Endothelial cell of umbilical vein (primary cell): Measurements from ENCODE around the gene IGLON5. TPM values are rescaled to one million over a fixed set of nuclear protein-coding genes. Genes with fewer than 3 reads are reported as not detected.

ENCODE experiments used
- BruUV-seq: library from RNA; stranded (reverse); fragments of 400-500 nt; replicated peaks from 2 replicates; lab custom pipeline; 2021; lab: Mats Ljungman, UMichigan
- CTCF ChIA-PET: fragments of 300-600, 350-600 bp; sonication (Branson Sonifier 250); formaldehyde crosslinking; loops from one replicate; lab custom pipeline; 2021; ENCODE audit warnings: antibody characterized with exemption, inconsistent platforms; lab: Charles Lee
- POLR2A ChIA-PET: fragments of 300-600, 350-600 bp; sonication (Branson Sonifier 250); formaldehyde crosslinking; loops from one replicate; lab custom pipeline; 2021; ENCODE audit warnings: antibody characterized with exemption, inconsistent platforms; lab: Charles Lee
- DNase-seq: peaks from one replicate; pipeline ENCODE4 v3.0.0-alpha.2; 2011; ENCODE audit warnings: low read depth, low spot score
- FAIRE-seq: peaks from 2 replicates; lab custom pipeline; 2011; peaks lifted over from hg19 to GRCh38; lab: Jason Lieb, UNC
- H2AFZ ChIP-seq: 2 replicates; pipeline ENCODE4 v1.6.0; 2012; ENCODE audit warnings: low read depth, low read length, control low read depth, inconsistent platforms
- H3K27ac ChIP-seq: 2 replicates; pipeline ENCODE4 v1.5.1; 2011; ENCODE audit warnings: low read depth, mild to moderate bottlenecking, control low read depth, low read length, moderate library complexity; ENCODE audit not compliant: insufficient read depth
- H3K27me3 ChIP-seq, 2 experiments: 2 replicates each; pipeline versions ENCODE4 v1.6.0 to v1.6.1; 2011; ENCODE audit warnings: low read length in 2 of 2, mixed read lengths in 1 of 2; ENCODE audit not compliant: control insufficient read depth in 2 of 2, insufficient read depth in 2 of 2
- H3K36me3 ChIP-seq, 2 experiments: 2 replicates in 1 of 2; 3 replicates in 1 of 2; pipeline ENCODE4 v1.5.1; 2011; ENCODE audit warnings: low read length in 2 of 2, mild to moderate bottlenecking in 1 of 2, moderate library complexity in 1 of 2; ENCODE audit not compliant: control insufficient read depth in 2 of 2, insufficient read depth in 2 of 2; ENCODE audit errors: extremely low read depth in 1 of 2
- H3K4me1 ChIP-seq: 3 replicates; pipeline ENCODE4 v1.5.1; 2011; ENCODE audit warnings: mild to moderate bottlenecking, low read length; ENCODE audit not compliant: control insufficient read depth, insufficient read depth; ENCODE audit errors: extremely low read depth
- H3K4me2 ChIP-seq: 2 replicates; pipeline ENCODE4 v1.6.1; 2011; ENCODE audit warnings: low read length, control low read depth, mixed read lengths; ENCODE audit not compliant: insufficient read depth
- H3K4me3 ChIP-seq, 3 experiments: fragments of 200-600 bp in 1 of 3; sonication (generic), shearing (Covaris generic) in 1 of 3; replicated peaks in 1 of 3; 2 replicates each; pipeline ENCODE4 v1.5.1; 2011 to 2016; ENCODE audit warnings: control low read depth in 3 of 3, low read length in 3 of 3, mild to moderate bottlenecking in 2 of 3, inconsistent platforms in 1 of 3, low read depth in 1 of 3, moderate library complexity in 1 of 3; ENCODE audit not compliant: insufficient read depth in 1 of 3
- H3K79me2 ChIP-seq: 2 replicates; pipeline ENCODE4 v1.6.0; 2012; ENCODE audit warnings: low read length, inconsistent platforms; ENCODE audit not compliant: control insufficient read depth, insufficient read depth
- H3K9ac ChIP-seq: replicated peaks from 2 replicates; pipeline ENCODE3; 2011; ENCODE audit warnings: low read length, control low read depth; ENCODE audit not compliant: insufficient read depth; ENCODE audit errors: extremely low read depth
- H3K9me1 ChIP-seq: replicated peaks from 3 replicates; pipeline ENCODE4 v1.6.0; 2011; ENCODE audit warnings: mild to moderate bottlenecking, low read length; ENCODE audit not compliant: control insufficient read depth, insufficient read depth; ENCODE audit errors: extremely low read depth
- H3K9me3 ChIP-seq: replicated peaks from 2 replicates; pipeline ENCODE4 v1.5.1; 2012; ENCODE audit warnings: low read length, inconsistent platforms; ENCODE audit not compliant: control insufficient read depth, insufficient read depth
- H4K20me1 ChIP-seq: replicated peaks from 2 replicates; pipeline ENCODE3; 2011; ENCODE audit warnings: mild to moderate bottlenecking, low read length; ENCODE audit not compliant: control insufficient read depth, insufficient read depth; ENCODE audit errors: extremely low read depth
- CTCF ChIP-seq, 2 donors: IDR thresholded peaks; 1 replicate in 1 of 2; 2 replicates in 1 of 2; pipeline ENCODE4 v1.5.1; 2011; ENCODE audit warnings: low read length in 2 of 2, mild to moderate bottlenecking in 2 of 2, moderate library complexity in 2 of 2, control low read depth in 1 of 2, inconsistent platforms in 1 of 2, low read depth in 1 of 2; ENCODE audit not compliant: insufficient read depth in 1 of 2; ENCODE audit errors: extremely low read depth in 1 of 2
- EZH2 ChIP-seq: IDR thresholded peaks from 2 replicates; pipeline ENCODE4 v1.6.1; 2012; ENCODE audit warnings: borderline replicate concordance, low read depth, mild to moderate bottlenecking, moderate library complexity, low read length, inconsistent platforms; ENCODE audit not compliant: severe bottlenecking
- FOS ChIP-seq: IDR thresholded peaks from 2 replicates; pipeline ENCODE4 v1.6.1; 2011; ENCODE audit warnings: mild to moderate bottlenecking, low read length, moderate library complexity, borderline replicate concordance; ENCODE audit not compliant: insufficient read depth
- GATA2 ChIP-seq: IDR thresholded peaks from 2 replicates; pipeline ENCODE4 v1.7.0; 2011; ENCODE audit warnings: low read depth, mild to moderate bottlenecking, moderate library complexity, mixed read lengths, low read length; ENCODE audit not compliant: insufficient read length, insufficient read depth
- JUN ChIP-seq: IDR thresholded peaks from 2 replicates; pipeline ENCODE4 v1.6.1; 2011; ENCODE audit warnings: borderline replicate concordance, low read depth; ENCODE audit not compliant: insufficient read length, insufficient read depth
- MAX ChIP-seq: IDR thresholded peaks from 2 replicates; pipeline ENCODE4 v1.6.1; 2011; ENCODE audit not compliant: insufficient read depth, insufficient read length
- MYC ChIP-seq: IDR thresholded peaks from one replicate; pipeline ENCODE4 v1.6.1; 2011; ENCODE audit warnings: mild to moderate bottlenecking, low read depth, low read length
- POLR2A ChIP-seq: IDR thresholded peaks from 2 replicates; pipeline ENCODE4 v1.6.1; 2012; ENCODE audit warnings: low read depth, mild to moderate bottlenecking, control low read depth, low read length
- POLR2AphosphoS5 ChIP-seq: IDR thresholded peaks from 2 replicates; pipeline ENCODE4 v1.6.1; 2012; ENCODE audit warnings: low read depth, mild to moderate bottlenecking, control low read depth, low read length, moderate library complexity; ENCODE audit not compliant: insufficient read depth
- dilution Hi-C: fragments of 300-500 bp; cut with MboI; formaldehyde crosslinking; loops from one replicate; pipeline ENCODE4 v1.15.0; 2019; ENCODE audit warnings: low sequenced_read_pairs; ENCODE audit not compliant: extremely low pct_ligation_motif_present
- intact Hi-C: fragments of 100-400 bp; cut with micrococcal nuclease; formaldehyde crosslinking; loops from one replicate; pipeline ENCODE4 v1.10.0; 2022
- polyA plus RNA-seq, 4 experiments: library from polyadenylated mRNA; depleted of rRNA in 3 of 4; stranded (reverse) in 3 of 4; unstranded in 1 of 4; fragments of >200 nt; gene quantifications; 2 replicates each; pipeline versions ENCODE4 v1.2.1 to v1.2.3, GENCODE V29; 2011 to 2012; ENCODE audit warnings: missing spikeins in 1 of 4
- total RNA-seq: library from RNA; stranded (reverse); gene quantifications from 2 replicates; pipeline ENCODE4 v1.2.3, GENCODE V29; 2021

The IGLON5 gene
- total and polyA plus RNA-seq, 2 donors (not counting 3 experiments of a cell fraction or from before 2014, with no cell fraction given) = not detected

- intact Hi-C loops = no loop called here
- Histone ChIP-seq H3K27ac (no peak overlapping the region), H3K27me3 (no peaks in the 10 kb centered on the region), H3K36me3 (no peaks in the 10 kb centered on the region), H3K9me1 (no peaks in the 10 kb centered on the region), H3K79me2 (no peaks in the 10 kb centered on the region), H4K20me1 (no peaks in the 10 kb centered on the region), H3K4me1 (no peaks in the 10 kb centered on the region), H3K4me2 (no peak overlapping the region), H3K9ac (no peak overlapping the region), H3K4me3 (no peak overlapping the region), H3K9me3 (no peaks in the 10 kb centered on the region), H2AFZ (no peak overlapping the region)
- FAIRE-seq (no peak), DNase-seq (no peak)
- POLR2A ChIA-PET = no interaction called here
- BruUV-seq = no TSS peak
- CTCF ChIA-PET = no interaction called here
- TF ChIP-seq GATA2 (no peak), CTCF (IDR thresholded peaks at IDR 0.05; ENCODE audit: extremely low read depth in 1 of 2, insufficient read depth in 1 of 2, low read depth in 1 of 2, low read length in 2 of 2) (no peak), MYC (no peak), MAX (no peak), FOS (no peak), POLR2AphosphoS5 (no peak), POLR2A (no peak), EZH2 (no peak), JUN (no peak)
- dilution Hi-C loops = no loop called here
Observed at GRCh38 chr19:51272183-51272810, 39.1 kb upstream of the IGLON5 start.
